ENCODE data around the gene MAP2K5.

The MAP2K5 gene

DNA sequence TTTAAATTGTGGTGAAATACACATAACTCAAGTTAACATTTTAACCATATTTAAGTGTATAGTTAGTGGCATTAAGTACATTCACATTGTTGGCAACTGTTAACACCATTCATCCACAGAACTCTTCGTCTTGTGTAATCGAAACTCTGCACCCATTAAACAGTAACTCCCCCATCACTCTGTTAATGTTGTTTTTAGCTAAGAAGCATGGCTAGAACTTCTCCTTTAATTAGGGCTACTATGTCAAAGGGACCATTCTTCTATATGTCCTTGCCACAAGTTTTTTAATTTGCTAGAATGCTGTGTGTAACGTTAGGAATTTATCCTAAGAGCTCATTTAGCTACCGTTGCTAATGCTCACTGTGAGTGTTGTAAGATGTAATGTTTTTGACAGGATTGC lies 60.6 kb downstream of the MAP2K5 start:
- TF ChIP-seq, protein P1, sequence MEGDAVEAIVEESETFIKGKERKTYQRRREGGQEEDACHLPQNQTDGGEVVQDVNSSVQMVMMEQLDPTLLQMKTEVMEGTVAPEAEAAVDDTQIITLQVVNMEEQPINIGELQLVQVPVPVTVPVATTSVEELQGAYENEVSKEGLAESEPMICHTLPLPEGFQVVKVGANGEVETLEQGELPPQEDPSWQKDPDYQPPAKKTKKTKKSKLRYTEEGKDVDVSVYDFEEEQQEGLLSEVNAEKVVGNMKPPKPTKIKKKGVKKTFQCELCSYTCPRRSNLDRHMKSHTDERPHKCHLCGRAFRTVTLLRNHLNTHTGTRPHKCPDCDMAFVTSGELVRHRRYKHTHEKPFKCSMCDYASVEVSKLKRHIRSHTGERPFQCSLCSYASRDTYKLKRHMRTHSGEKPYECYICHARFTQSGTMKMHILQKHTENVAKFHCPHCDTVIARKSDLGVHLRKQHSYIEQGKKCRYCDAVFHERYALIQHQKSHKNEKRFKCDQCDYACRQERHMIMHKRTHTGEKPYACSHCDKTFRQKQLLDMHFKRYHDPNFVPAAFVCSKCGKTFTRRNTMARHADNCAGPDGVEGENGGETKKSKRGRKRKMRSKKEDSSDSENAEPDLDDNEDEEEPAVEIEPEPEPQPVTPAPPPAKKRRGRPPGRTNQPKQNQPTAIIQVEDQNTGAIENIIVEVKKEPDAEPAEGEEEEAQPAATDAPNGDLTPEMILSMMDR (IDR thresholded peaks at IDR 0.05; ENCODE audit: low read depth, low read length, missing control alignments), result no peak
- H3K4me3 ChIP-seq (replicated peaks; ENCODE audit: low read depth, low read length), result no peak overlapping the region
- DNase-seq (ENCODE audit: extremely low read depth, low read depth), result no peak

DNA sequence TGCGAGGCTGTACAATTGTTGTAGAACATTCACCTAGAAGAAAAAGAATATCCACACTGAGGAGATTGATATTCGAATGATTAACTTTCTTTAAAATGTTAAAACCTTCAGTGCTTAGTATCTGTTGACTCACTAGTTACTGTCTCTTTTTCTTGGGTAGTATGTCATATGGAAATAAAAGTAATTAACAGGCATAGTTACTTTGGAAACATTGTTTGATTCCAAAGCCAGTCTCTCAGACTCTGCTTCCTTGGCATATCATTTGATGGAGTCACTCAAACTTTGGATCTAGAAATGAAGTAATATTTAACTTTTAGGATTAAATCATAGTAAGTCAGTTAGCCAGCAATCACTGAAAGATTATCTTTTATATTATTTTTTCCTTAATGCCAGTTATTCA lies 63.4 kb downstream of the MAP2K5 start:
- H3K4me3 ChIP-seq (replicated peaks; ENCODE audit: low read depth, low read length), result no peak overlapping the region
- TF ChIP-seq, protein P1 (IDR thresholded peaks at IDR 0.05; ENCODE audit: low read depth, low read length, missing control alignments), result no peak
- no peak for DNase-seq (ENCODE audit: extremely low read depth, low read depth)

GRCh38 chr15:67606742-67607141 lies 64.2 kb downstream of the MAP2K5 start:
- TF ChIP-seq, protein P1 (IDR thresholded peaks at IDR 0.05; ENCODE audit: low read depth, low read length, missing control alignments), result no peak
- no peak for DNase-seq (ENCODE audit: extremely low read depth, low read depth)
- H3K4me3 ChIP-seq (replicated peaks; ENCODE audit: low read depth, low read length), result no peak overlapping the region

GRCh38 chr15:67607329-67607728 lies 64.8 kb downstream of the MAP2K5 start:
- DNase-seq (ENCODE audit: extremely low read depth, low read depth), result no peak
- TF ChIP-seq, protein P1 (IDR thresholded peaks at IDR 0.05; ENCODE audit: low read depth, low read length, missing control alignments), result no peak
- no peak overlapping the region for H3K4me3 ChIP-seq (replicated peaks; ENCODE audit: low read depth, low read length)

DNA sequence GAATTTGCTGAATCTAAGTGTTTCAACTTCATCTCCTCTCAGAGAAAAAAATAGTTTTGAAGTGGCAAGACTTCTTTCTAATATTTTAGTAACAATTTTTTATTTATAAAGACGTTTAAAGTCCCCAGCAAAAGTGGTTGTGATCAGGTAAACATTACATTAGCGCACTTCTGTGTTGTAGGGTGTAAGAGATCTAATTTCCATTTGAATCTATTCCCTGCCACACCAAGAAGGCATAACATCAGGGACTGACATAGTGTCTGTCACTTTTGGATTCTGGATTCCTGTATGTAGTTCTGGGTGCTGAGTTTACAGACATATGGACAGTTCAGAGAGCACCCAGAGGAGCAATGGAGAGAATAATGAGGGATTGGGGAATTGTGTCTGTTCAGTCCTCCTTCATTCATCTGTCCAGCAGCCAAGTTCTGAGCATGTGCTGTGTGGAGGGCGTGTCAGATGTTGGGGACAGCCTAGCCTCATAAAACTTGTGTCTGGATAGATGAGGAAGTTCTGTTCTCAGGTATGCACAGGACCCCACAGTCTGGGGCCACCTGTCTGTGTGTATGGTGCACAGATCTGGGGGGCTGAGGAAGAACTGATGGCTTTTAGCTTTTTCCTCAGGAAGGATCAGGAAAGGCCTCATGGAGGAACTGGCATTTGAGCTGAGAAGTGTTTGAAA lies 65.6 kb downstream of the MAP2K5 start:
- TF ChIP-seq, protein P1 (IDR thresholded peaks at IDR 0.05; ENCODE audit: low read depth, low read length, missing control alignments), result no peak
- no peak for DNase-seq (ENCODE audit: extremely low read depth, low read depth)

DNA sequence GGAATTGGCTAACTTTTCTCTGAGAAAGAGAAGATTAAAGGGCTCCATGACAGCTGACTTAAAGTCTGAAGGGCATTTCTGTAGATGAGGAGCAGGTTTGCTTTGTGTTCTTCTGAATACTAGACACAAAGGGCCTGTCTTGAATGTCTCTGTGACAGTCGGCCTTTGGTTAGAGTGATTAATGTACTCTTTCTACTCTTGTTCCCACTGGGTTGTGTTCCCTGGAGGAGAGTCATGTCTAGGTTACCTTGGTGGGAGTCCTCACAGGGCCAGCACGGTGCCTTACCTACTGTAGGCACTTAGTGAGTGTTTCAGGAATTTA lies 66.1 kb downstream of the MAP2K5 start:
- H3K4me3 ChIP-seq (replicated peaks; ENCODE audit: low read depth, low read length), result no peak overlapping the region
- TF ChIP-seq, protein P1 (IDR thresholded peaks at IDR 0.05; ENCODE audit: low read depth, low read length, missing control alignments), result no peak
- DNase-seq (ENCODE audit: extremely low read depth, low read depth), result no peak

More for the DNA sequence above, 65.6 kb downstream of the MAP2K5 start:
- H3K4me3 ChIP-seq (replicated peaks; ENCODE audit: low read depth, low read length), result no peak overlapping the region
